GM23338 (cell line): ENCODE results near the gene UBE2QL1.

Source experiments
- CREB1 ChIP-seq: fragments of 250-450 bp; sonication (Bioruptor Pico); IDR thresholded peaks from 2 replicates; pipeline ENCODE4 v1.5.0; 2020; ENCODE audit warnings: low read depth, mild to moderate bottlenecking, moderate library complexity
- EZH2 ChIP-seq: fragments of 200-600 bp; sonication (generic); IDR thresholded peaks from one replicate; pipeline ENCODE4 v1.8.0; 2017; ENCODE audit warnings: antibody characterized with exemption, mild to moderate bottlenecking, low read depth; ENCODE audit not compliant: unreplicated experiment
- EZH2phosphoT487 ChIP-seq: fragments of 200-600 bp; sonication (generic); IDR thresholded peaks from one replicate; pipeline ENCODE4 v1.8.1; 2018; ENCODE audit warnings: antibody characterized with exemption; ENCODE audit not compliant: unreplicated experiment
- JUNB ChIP-seq: IDR thresholded peaks from one replicate; pipeline ENCODE4 v1.6.1; 2016; ENCODE audit warnings: antibody characterized with exemption; ENCODE audit not compliant: unreplicated experiment
- NANOG ChIP-seq: IDR thresholded peaks from 2 replicates; pipeline ENCODE4 v1.6.1; 2016; ENCODE audit warnings: antibody characterized with exemption, borderline replicate concordance
- POLR2AphosphoS5 ChIP-seq: IDR thresholded peaks from 2 replicates; pipeline ENCODE4 v1.6.1; 2016; ENCODE audit warnings: antibody characterized with exemption, low read depth
- ZNF331 ChIP-seq: fragments of 250-450 bp; sonication (Bioruptor Pico); IDR thresholded peaks from 2 replicates; pipeline ENCODE4 v1.5.0; 2020; ENCODE audit warnings: low read depth, mild to moderate bottlenecking, moderate library complexity
- TF ChIP-seq, protein P1 (sequence below), 2 experiments: fragments of 200-600 bp in 1 of 2; sonication (generic) in 1 of 2; conservative IDR thresholded peaks; 2 replicates each; pipeline versions ENCODE4 v1.5.1 to v1.6.1; 2016 to 2017; ENCODE audit warnings: antibody characterized with exemption in 2 of 2, low read depth in 2 of 2, mild to moderate bottlenecking in 2 of 2, moderate library complexity in 1 of 2
- TF ChIP-seq, protein P2 (sequence below): IDR thresholded peaks from one replicate; pipeline ENCODE4 v1.6.1; 2018; ENCODE audit warnings: antibody characterized with exemption; ENCODE audit not compliant: unreplicated experiment
- TF ChIP-seq, protein P3 (sequence below): IDR thresholded peaks from 2 replicates; pipeline ENCODE4 v1.6.1; 2016; ENCODE audit warnings: antibody characterized with exemption
- TF ChIP-seq, protein P4 (sequence below): fragments of 250-450 bp; sonication (Bioruptor Pico); IDR thresholded peaks from 2 replicates; pipeline ENCODE4 v1.5.0; 2020; ENCODE audit warnings: mild to moderate bottlenecking, moderate library complexity

DNA sequence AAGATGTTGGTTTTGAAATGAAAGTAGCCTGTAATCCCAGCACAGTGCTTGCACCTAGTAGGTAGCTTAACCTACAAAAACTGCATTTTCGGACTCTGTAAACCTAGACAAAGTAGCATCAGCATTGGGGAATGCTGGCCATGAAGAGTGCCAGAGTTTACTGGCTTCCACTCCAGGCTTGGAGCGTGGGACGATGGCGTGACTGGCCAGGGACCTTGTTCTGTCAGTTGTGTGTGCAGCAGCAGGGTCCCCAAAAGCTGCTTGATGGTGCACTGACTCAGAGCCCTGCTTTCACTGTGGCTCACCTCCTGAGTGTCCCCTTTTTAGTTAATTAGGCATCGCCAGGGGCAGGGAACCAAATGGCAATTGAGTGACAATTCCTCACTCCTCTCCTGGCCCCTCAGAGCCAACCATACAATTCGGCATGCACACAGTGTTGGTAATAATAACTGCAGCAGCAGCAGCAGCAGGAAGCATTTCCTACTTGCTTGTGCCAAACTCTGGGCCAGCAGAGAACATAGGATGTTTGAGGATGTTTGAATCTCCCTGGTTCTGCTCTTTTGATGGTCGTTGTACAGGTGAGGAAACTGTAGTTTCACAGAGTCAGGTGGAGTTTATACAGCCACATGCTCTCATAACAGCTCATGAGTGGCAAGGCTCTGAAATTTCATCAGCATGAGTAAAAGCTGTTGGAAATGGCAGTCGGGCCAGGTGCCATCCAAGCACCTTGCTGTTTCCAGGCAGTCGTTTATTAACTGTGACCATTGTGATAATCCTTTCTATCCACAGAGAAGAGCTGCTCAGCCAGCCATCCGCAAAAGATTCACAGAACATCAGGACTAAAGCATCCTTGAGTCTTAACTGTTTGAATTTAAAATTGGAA lies 4.2 kb downstream of the UBE2QL1 start:
- TF ChIP-seq, protein P1, sequence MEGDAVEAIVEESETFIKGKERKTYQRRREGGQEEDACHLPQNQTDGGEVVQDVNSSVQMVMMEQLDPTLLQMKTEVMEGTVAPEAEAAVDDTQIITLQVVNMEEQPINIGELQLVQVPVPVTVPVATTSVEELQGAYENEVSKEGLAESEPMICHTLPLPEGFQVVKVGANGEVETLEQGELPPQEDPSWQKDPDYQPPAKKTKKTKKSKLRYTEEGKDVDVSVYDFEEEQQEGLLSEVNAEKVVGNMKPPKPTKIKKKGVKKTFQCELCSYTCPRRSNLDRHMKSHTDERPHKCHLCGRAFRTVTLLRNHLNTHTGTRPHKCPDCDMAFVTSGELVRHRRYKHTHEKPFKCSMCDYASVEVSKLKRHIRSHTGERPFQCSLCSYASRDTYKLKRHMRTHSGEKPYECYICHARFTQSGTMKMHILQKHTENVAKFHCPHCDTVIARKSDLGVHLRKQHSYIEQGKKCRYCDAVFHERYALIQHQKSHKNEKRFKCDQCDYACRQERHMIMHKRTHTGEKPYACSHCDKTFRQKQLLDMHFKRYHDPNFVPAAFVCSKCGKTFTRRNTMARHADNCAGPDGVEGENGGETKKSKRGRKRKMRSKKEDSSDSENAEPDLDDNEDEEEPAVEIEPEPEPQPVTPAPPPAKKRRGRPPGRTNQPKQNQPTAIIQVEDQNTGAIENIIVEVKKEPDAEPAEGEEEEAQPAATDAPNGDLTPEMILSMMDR (conservative IDR thresholded peaks at IDR 0.05; ENCODE audit: low read depth in 2 of 2) = no peak
- TF ChIP-seq EZH2phosphoT487 (no peak), POLR2AphosphoS5 (no peak), EZH2 (no peak), JUNB (no peak), ZNF331 (CRISPR knock-in tag) (no peak), CREB1 (CRISPR knock-in tag) (no peak), NANOG (no peak)
- TF ChIP-seq, protein P2, sequence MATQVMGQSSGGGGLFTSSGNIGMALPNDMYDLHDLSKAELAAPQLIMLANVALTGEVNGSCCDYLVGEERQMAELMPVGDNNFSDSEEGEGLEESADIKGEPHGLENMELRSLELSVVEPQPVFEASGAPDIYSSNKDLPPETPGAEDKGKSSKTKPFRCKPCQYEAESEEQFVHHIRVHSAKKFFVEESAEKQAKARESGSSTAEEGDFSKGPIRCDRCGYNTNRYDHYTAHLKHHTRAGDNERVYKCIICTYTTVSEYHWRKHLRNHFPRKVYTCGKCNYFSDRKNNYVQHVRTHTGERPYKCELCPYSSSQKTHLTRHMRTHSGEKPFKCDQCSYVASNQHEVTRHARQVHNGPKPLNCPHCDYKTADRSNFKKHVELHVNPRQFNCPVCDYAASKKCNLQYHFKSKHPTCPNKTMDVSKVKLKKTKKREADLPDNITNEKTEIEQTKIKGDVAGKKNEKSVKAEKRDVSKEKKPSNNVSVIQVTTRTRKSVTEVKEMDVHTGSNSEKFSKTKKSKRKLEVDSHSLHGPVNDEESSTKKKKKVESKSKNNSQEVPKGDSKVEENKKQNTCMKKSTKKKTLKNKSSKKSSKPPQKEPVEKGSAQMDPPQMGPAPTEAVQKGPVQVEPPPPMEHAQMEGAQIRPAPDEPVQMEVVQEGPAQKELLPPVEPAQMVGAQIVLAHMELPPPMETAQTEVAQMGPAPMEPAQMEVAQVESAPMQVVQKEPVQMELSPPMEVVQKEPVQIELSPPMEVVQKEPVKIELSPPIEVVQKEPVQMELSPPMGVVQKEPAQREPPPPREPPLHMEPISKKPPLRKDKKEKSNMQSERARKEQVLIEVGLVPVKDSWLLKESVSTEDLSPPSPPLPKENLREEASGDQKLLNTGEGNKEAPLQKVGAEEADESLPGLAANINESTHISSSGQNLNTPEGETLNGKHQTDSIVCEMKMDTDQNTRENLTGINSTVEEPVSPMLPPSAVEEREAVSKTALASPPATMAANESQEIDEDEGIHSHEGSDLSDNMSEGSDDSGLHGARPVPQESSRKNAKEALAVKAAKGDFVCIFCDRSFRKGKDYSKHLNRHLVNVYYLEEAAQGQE = no peak
- TF ChIP-seq, protein P3, sequence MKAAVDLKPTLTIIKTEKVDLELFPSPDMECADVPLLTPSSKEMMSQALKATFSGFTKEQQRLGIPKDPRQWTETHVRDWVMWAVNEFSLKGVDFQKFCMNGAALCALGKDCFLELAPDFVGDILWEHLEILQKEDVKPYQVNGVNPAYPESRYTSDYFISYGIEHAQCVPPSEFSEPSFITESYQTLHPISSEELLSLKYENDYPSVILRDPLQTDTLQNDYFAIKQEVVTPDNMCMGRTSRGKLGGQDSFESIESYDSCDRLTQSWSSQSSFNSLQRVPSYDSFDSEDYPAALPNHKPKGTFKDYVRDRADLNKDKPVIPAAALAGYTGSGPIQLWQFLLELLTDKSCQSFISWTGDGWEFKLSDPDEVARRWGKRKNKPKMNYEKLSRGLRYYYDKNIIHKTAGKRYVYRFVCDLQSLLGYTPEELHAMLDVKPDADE = no peak
- TF ChIP-seq, protein P4, sequence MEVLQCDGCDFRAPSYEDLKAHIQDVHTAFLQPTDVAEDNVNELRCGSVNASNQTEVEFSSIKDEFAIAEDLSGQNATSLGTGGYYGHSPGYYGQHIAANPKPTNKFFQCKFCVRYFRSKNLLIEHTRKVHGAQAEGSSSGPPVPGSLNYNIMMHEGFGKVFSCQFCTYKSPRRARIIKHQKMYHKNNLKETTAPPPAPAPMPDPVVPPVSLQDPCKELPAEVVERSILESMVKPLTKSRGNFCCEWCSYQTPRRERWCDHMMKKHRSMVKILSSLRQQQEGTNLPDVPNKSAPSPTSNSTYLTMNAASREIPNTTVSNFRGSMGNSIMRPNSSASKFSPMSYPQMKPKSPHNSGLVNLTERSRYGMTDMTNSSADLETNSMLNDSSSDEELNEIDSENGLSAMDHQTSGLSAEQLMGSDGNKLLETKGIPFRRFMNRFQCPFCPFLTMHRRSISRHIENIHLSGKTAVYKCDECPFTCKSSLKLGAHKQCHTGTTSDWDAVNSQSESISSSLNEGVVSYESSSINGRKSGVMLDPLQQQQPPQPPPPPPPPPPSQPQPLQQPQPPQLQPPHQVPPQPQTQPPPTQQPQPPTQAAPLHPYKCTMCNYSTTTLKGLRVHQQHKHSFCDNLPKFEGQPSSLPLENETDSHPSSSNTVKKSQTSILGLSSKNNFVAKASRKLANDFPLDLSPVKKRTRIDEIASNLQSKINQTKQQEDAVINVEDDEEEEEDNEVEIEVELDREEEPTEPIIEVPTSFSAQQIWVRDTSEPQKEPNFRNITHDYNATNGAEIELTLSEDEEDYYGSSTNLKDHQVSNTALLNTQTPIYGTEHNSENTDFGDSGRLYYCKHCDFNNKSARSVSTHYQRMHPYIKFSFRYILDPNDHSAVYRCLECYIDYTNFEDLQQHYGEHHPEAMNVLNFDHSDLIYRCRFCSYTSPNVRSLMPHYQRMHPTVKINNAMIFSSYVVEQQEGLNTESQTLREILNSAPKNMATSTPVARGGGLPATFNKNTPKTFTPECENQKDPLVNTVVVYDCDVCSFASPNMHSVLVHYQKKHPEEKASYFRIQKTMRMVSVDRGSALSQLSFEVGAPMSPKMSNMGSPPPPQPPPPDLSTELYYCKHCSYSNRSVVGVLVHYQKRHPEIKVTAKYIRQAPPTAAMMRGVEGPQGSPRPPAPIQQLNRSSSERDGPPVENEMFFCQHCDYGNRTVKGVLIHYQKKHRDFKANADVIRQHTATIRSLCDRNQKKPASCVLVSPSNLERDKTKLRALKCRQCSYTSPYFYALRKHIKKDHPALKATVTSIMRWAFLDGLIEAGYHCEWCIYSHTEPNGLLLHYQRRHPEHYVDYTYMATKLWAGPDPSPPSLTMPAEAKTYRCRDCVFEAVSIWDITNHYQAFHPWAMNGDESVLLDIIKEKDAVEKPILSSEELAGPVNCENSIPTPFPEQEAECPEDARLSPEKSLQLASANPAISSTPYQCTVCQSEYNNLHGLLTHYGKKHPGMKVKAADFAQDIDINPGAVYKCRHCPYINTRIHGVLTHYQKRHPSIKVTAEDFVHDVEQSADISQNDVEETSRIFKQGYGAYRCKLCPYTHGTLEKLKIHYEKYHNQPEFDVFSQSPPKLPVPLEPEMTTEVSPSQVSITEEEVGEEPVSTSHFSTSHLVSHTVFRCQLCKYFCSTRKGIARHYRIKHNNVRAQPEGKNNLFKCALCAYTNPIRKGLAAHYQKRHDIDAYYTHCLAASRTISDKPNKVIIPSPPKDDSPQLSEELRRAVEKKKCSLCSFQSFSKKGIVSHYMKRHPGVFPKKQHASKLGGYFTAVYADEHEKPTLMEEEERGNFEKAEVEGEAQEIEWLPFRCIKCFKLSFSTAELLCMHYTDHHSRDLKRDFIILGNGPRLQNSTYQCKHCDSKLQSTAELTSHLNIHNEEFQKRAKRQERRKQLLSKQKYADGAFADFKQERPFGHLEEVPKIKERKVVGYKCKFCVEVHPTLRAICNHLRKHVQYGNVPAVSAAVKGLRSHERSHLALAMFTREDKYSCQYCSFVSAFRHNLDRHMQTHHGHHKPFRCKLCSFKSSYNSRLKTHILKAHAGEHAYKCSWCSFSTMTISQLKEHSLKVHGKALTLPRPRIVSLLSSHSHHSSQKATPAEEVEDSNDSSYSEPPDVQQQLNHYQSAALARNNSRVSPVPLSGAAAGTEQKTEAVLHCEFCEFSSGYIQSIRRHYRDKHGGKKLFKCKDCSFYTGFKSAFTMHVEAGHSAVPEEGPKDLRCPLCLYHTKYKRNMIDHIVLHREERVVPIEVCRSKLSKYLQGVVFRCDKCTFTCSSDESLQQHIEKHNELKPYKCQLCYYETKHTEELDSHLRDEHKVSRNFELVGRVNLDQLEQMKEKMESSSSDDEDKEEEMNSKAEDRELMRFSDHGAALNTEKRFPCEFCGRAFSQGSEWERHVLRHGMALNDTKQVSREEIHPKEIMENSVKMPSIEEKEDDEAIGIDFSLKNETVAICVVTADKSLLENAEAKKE (CRISPR knock-in tag) = no peak
